ACHN (cell line): ENCODE data around the gene IFIT1B.

Experiments
- DNase-seq: peaks from one replicate; pipeline ENCODE4 v3.0.0-alpha.2; 2015
- in situ Hi-C: cut with HindIII; loops from 2 replicates; pipeline ENCODE4 v1.10.0; 2017; ENCODE audit warnings: low sequenced_read_pairs, low pct_ligation_motif_present, low pct_unique_long_range_greater_than_20kb

Gene IFIT1B

DNA sequence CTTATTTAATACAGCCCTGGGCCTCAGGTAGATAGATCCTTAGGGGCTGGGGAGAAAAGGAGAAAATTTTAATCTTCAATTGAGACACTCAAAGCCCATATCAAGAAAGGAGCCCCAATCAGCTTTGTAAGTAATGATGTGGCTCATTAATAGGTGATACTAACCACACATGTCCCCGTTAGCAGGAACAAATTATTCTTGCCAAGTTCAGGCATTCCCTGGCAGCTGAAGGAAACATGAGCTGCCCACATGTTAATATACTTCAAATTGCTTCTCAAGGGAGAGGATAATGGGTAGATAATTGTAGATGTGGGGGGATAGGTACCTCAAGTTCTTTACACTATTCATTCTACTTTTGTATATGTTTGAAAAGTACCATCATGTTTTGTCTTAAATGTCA lies 51.0 kb downstream of the IFIT1B start:
- DNase-seq: no peak
- in situ Hi-C loops: no loop called here

DNA sequence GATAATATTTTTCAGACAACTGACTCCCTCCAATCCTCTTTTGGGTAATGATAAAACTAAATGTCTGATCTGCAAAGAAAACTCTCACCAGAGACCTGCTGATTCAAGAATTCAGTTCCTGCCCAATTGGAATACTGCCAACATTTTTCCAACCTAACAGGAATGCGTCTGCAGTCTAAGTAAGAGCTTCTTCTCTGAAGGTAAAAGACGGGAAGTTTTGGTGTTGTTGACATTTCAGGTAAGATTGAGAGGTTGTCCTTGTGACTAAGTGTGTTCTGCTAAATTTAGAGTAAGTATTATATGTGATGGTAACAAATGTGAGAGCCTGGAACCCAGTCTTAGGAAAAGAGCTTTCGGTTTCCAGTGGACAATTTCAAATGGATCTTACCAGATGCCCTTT lies 54.1 kb downstream of the IFIT1B start:
- in situ Hi-C loops: no loop called here
- DNase-seq: peak; percentile 91
